ENCODE data around the gene ORC6. TPM values are rescaled to one million over a fixed set of nuclear protein-coding genes. Genes with fewer than 3 reads are reported as not detected.

The ORC6 gene
- total and polyA plus RNA-seq, 9 of the 15 experiments (the other 6 are each of a cell fraction or from before 2014, with no cell fraction given) = 18.7 to 71.4 (median 47.0) TPM

- no peak for TF ChIP-seq IRF1 (CRISPR knock-in tag; IDR thresholded peaks at IDR 0.05; ENCODE audit: borderline replicate concordance)
- TF ChIP-seq ZNF511 (CRISPR knock-in tag; IDR thresholded peaks at IDR 0.05) = no peak
- TF ChIP-seq HCFC1 (IDR thresholded peaks at IDR 0.05; ENCODE audit: low read depth, low read length) = peak; percentile 23; the same call in 1 of the 2 replicates
- no peak for TF ChIP-seq NCOA6 (IDR thresholded peaks at IDR 0.05)
- TF ChIP-seq SMAD1 (IDR thresholded peaks at IDR 0.05; ENCODE audit: low read depth, low read length, partially characterized antibody) = no peak
- no peak for TF ChIP-seq NR2C1 (IDR thresholded peaks at IDR 0.05)
- TF ChIP-seq NR2C1 (tag; IDR thresholded peaks at IDR 0.05) = no peak
- TF ChIP-seq DPF2 (IDR thresholded peaks at IDR 0.05) = no peak
- TF ChIP-seq CTBP1 (IDR thresholded peaks at IDR 0.05; ENCODE audit: borderline replicate concordance) = 0 out of 2 replicates have a peak, but pooled peaks have one; percentile 24
- no peak for TF ChIP-seq ZBTB43 (CRISPR knock-in tag; IDR thresholded peaks at IDR 0.05)
- TF ChIP-seq ZNF561 (CRISPR knock-in tag; conservative IDR thresholded peaks at IDR 0.05) = no peak
- 0 out of 2 replicates have a peak, but pooled peaks have one; percentile 17 for TF ChIP-seq ATF7 (IDR thresholded peaks at IDR 0.05)
- TF ChIP-seq BACH1 (tag; IDR thresholded peaks at IDR 0.05) = no peak
- TF ChIP-seq SMARCA4 (IDR thresholded peaks at IDR 0.05) = no peak
- no peak for TF ChIP-seq POLR3G (IDR thresholded peaks at IDR 0.05; ENCODE audit: extremely low read depth, insufficient read length, insufficient replicate concordance)
- TF ChIP-seq HDAC1 (IDR thresholded peaks at IDR 0.05) = peak; percentile 21 to 94; a peak in 3 of 4 replicates
- no peak for TF ChIP-seq ETS2 (tag; IDR thresholded peaks at IDR 0.05; ENCODE audit: borderline replicate concordance, poor library complexity, severe bottlenecking)
- no peak for TF ChIP-seq TCF7L2 (IDR thresholded peaks at IDR 0.05; ENCODE audit: low read depth, low read length)
- peak; percentile 36; the same call in 1 of the 2 replicates for TF ChIP-seq ETS1 (conservative IDR thresholded peaks at IDR 0.05; ENCODE audit: control insufficient read depth, low read depth, low read length)
- no peak for TF ChIP-seq ZNF75A (CRISPR knock-in tag; IDR thresholded peaks at IDR 0.05)
- TF ChIP-seq NFIX (CRISPR knock-in tag; IDR thresholded peaks at IDR 0.05; ENCODE audit: low read depth) = no peak
- no peak for TF ChIP-seq HOMEZ (CRISPR knock-in tag; IDR thresholded peaks at IDR 0.05)
- TF ChIP-seq HDAC2 (IDR thresholded peaks at IDR 0.05) = no peak
- no peak for TF ChIP-seq FOXJ2 (tag; IDR thresholded peaks at IDR 0.05)
These were observed at the start of gene ORC6 (continued) for GRCh38 chr16:46689365-46690280.
